ENCODE results near the gene MAP1LC3B2.

Gene MAP1LC3B2

GRCh38 chr12:116589581-116589980 lies 30.4 kb downstream of the MAP1LC3B2 start:
- H3K4me2 ChIP-seq = no peak overlapping the region
- peaks cover 10% of the 10 kb centered on the region for H3K9me3 ChIP-seq
- no peaks in the 10 kb centered on the region for H4K20me1 ChIP-seq
- H3K4me1 ChIP-seq = peaks cover 44% of the 10 kb centered on the region
- H3K27ac ChIP-seq = no peak overlapping the region
- no peak overlapping the region for H3K4me3 ChIP-seq
- no peaks in the 10 kb centered on the region for H3K27me3 ChIP-seq
- no peak for TF ChIP-seq Cebpa-rat (IDR thresholded peaks at IDR 0.05)
- no peaks in the 10 kb centered on the region for H3K36me3 ChIP-seq
- no peak overlapping the region for H3K9ac ChIP-seq

GRCh38 chr12:116590561-116590960 lies 31.4 kb downstream of the MAP1LC3B2 start:
- no peaks in the 10 kb centered on the region for H4K20me1 ChIP-seq
- H3K36me3 ChIP-seq = no peaks in the 10 kb centered on the region
- H3K4me2 ChIP-seq = peak overlapping the region; percentile 31; the same call in 1 of the 2 replicates
- no peak overlapping the region for H3K4me3 ChIP-seq
- H3K27me3 ChIP-seq = no peaks in the 10 kb centered on the region
- peaks cover 53% of the 10 kb centered on the region for H3K4me1 ChIP-seq
- no peak overlapping the region for H3K27ac ChIP-seq
- no peak for TF ChIP-seq Cebpa-rat (IDR thresholded peaks at IDR 0.05)
- no peak overlapping the region for H3K9ac ChIP-seq
- 0 out of 2 replicates have a peak, but pooled peaks cover under 1% of the 10 kb centered on the region for H3K9me3 ChIP-seq

DNA sequence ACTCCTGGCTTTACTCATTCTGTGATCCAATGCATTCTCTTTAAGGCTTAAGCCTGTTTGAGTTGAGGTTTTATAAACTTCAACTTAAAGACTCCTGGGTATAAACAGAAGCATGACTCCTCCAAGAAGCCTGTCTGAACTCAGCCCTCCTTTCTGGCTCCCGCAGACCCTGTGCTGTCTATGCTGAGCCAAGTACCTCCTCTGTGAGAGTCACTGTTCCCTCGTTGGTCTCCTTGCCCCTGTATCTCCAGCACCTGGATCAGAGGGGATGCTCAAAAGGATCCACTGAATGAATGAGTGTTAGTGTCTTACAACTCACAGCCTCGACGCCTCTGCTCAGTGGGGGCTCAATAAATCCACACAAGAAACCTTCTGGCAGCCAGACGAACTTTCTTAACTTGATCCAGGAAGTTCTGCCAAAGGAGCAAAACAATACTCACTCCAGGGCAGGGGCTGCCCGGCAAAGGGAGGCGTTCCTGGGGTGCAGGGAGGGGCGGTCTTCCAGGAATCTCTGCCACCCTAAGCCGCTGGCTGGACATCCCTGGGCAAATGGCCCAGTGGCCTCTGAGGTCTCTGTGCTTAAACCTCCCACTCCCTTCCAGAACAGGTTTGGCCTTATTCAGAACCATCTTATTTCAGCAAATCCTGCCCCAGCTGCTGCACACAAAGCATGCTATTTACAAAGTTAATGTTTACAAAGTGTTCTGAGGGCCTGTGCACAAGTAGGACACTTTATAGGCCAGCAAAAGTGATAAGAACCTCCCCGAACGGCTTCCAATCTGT lies 32.9 kb downstream of the MAP1LC3B2 start:
- Histone ChIP-seq H3K4me2 (peak overlapping the region; percentile 15), H3K4me3 (no peak overlapping the region), H3K9ac (peak overlapping the region; percentile 26; the same call in 1 of the 2 replicates), H3K9me3 (no peaks in the 10 kb centered on the region), H3K36me3 (no peaks in the 10 kb centered on the region), H3K27me3 (no peaks in the 10 kb centered on the region), H3K4me1 (peaks cover 53% of the 10 kb centered on the region), H3K27ac (peak overlapping the region; percentile 57), H4K20me1 (no peaks in the 10 kb centered on the region)
- TF ChIP-seq Cebpa-rat (IDR thresholded peaks at IDR 0.05) = no peak

GRCh38 chr12:116592731-116593130 lies 33.5 kb downstream of the MAP1LC3B2 start:
- no peak overlapping the region for H3K4me3 ChIP-seq
- H3K36me3 ChIP-seq = no peaks in the 10 kb centered on the region
- H3K27me3 ChIP-seq = no peaks in the 10 kb centered on the region
- H3K27ac ChIP-seq = peak overlapping the region; percentile 57
- no peaks in the 10 kb centered on the region for H4K20me1 ChIP-seq
- peak overlapping the region; percentile 26; the same call in 1 of the 2 replicates for H3K9ac ChIP-seq
- no peak for TF ChIP-seq Cebpa-rat (IDR thresholded peaks at IDR 0.05)
- H3K4me1 ChIP-seq = peaks cover 53% of the 10 kb centered on the region
- peak overlapping the region; percentile 15; the same call in 1 of the 2 replicates for H3K4me2 ChIP-seq
- no peaks in the 10 kb centered on the region for H3K9me3 ChIP-seq

DNA sequence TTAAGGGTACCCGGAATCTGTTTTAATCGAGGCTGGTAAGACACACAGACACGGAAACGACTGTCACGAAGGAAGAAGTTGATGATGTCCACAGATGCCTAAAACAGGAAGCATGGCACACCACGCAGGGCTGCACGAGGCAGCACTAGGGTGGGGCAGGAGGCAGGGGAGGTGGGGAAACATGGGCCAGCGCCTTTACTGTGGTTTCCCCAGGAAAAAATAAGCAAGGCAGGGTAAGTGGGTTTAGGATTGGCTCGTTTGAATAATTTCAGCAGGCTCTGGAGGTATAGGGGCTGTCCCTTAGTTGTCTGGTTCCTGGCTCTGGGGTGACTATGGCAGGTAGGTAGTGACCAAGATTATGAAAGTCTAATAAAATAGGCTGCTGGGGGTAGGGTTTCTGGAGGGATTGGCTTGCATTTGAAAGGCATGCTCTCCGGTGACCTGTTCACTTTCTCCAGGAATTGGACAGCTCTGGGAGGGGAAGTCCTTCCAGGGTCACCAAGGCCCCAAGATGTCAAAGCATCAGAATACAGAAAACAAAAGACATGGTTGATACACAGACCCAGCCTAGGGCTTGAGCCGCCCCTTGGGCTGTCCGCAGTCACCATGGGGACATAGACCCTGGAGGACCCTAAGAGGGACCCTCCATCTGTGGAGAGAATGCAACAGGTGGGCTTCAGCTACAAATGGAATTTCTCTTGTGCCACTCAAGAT lies 35.3 kb downstream of the MAP1LC3B2 start:
- peaks cover 70% of the 10 kb centered on the region for H3K4me1 ChIP-seq
- no peaks in the 10 kb centered on the region for H4K20me1 ChIP-seq
- H3K27me3 ChIP-seq = no peaks in the 10 kb centered on the region
- TF ChIP-seq Cebpa-rat (IDR thresholded peaks at IDR 0.05) = no peak
- peak overlapping the region; percentile 73 for H3K27ac ChIP-seq
- H3K4me2 ChIP-seq = peak overlapping the region; percentile 83
- peak overlapping the region; percentile 51; the same call in 1 of the 2 replicates for H3K9ac ChIP-seq
- H3K9me3 ChIP-seq = no peaks in the 10 kb centered on the region
- no peaks in the 10 kb centered on the region for H3K36me3 ChIP-seq
- H3K4me3 ChIP-seq = no peak overlapping the region; the same call in 1 of the 2 replicates

- peak overlapping the region; percentile 73; the same call in 1 of the 2 replicates for H3K27ac ChIP-seq
- no peak for TF ChIP-seq Cebpa-rat (IDR thresholded peaks at IDR 0.05)
These were observed 36.0 kb downstream of the MAP1LC3B2 start for GRCh38 chr12:116595186-116595585.

DNA sequence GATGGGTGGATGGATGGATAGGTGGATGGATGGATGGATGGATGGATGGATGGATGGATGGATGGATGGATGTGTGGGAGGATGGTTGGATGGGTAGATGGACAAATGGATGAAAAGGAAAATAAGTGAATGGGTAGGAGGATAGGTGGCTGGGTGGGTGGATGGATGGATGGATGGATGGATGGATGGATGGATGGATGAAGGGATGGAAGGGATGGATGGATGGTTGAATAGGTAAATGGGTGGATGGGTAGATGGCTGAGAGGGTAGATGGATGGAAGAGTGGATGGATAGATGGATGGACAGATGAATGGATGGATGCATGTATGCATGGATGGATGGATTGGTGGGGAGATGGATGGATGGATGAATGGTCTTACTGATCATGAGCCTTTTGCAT lies 36.5 kb downstream of the MAP1LC3B2 start:
- no peak for TF ChIP-seq Cebpa-rat (IDR thresholded peaks at IDR 0.05)
- peaks cover 70% of the 10 kb centered on the region for H3K4me1 ChIP-seq
- no peaks in the 10 kb centered on the region for H3K36me3 ChIP-seq
- no peaks in the 10 kb centered on the region for H4K20me1 ChIP-seq
- H3K27ac ChIP-seq = no peak overlapping the region
- H3K27me3 ChIP-seq = no peaks in the 10 kb centered on the region
- H3K9me3 ChIP-seq = no peaks in the 10 kb centered on the region
- H3K4me2 ChIP-seq = no peak overlapping the region
- H3K4me3 ChIP-seq = no peak overlapping the region
- H3K9ac ChIP-seq = no peak overlapping the region

More at GRCh38 chr12:116595186-116595585, 36.0 kb downstream of the MAP1LC3B2 start:
- Histone ChIP-seq H3K4me1 (peaks cover 75% of the 10 kb centered on the region), H4K20me1 (no peaks in the 10 kb centered on the region), H3K9me3 (no peaks in the 10 kb centered on the region), H3K36me3 (no peaks in the 10 kb centered on the region), H3K4me3 (no peak overlapping the region), H3K9ac (no peak overlapping the region; the same call in 1 of the 2 replicates), H3K27me3 (no peaks in the 10 kb centered on the region), H3K4me2 (peak overlapping the region; percentile 83)

- TF ChIP-seq Cebpa-rat (IDR thresholded peaks at IDR 0.05) = no peak
- Histone ChIP-seq H3K4me1 (peaks cover 63% of the 10 kb centered on the region), H3K9me3 (0 out of 2 replicates have a peak, but pooled peaks cover 2% of the 10 kb centered on the region), H3K4me2 (no peak overlapping the region), H3K27me3 (no peaks in the 10 kb centered on the region), H3K9ac (no peak overlapping the region), H3K4me3 (no peak overlapping the region), H4K20me1 (no peaks in the 10 kb centered on the region), H3K27ac (no peak overlapping the region), H3K36me3 (no peaks in the 10 kb centered on the region)
These were observed 38.7 kb downstream of the MAP1LC3B2 start for GRCh38 chr12:116597886-116598285.

DNA sequence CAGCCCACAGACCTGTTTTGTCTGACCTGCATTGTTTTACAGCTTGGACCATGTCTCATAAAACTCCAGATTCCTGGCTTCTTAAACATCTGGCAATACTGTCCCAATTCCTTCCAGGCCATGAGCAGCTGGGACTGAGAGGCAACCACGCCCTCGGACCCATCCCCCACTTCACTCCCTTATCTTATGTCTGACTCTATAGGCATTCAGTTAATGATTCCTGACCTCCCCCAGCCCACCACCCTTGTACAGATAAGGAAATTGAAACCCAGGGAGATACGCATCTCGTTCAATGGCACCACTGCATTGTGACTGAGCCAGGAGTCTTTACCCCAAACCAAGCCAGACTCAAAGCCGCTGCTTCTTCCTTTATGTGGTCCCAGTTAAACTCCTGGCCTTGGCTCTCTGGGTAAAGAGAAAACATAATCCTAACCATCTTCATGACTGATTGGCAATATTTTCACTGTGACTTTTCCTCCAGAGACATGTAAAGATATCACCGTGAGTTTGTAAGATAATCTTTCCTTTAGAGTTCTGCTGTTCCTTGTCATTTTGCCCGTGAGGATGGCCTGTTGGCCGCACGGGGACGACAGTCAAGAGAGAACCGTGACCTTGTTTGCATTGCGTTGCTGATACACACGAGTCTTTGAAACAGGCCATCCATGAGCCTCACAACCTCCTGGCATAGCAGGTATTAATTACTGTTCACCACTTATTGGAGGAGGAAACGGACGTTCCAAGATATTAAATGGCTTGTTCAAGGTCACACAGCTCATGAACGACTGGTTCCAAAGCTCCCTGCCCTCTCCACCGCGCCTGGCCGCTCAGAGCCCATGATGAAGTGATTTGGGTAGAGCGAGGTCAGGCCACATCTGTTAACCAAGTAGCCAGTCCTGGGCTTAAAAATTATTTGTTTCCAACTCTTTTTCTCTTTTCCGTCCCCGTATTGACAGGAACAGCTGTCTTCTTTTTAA lies 39.4 kb downstream of the MAP1LC3B2 start:
- peak overlapping the region; percentile 57 for H3K4me2 ChIP-seq
- no peak overlapping the region for H3K9ac ChIP-seq
- TF ChIP-seq Cebpa-rat (IDR thresholded peaks at IDR 0.05) = no peak
- peaks cover 61% of the 10 kb centered on the region for H3K4me1 ChIP-seq
- H3K4me3 ChIP-seq = no peak overlapping the region
- no peak overlapping the region for H3K27ac ChIP-seq
- H3K36me3 ChIP-seq = no peaks in the 10 kb centered on the region
- no peaks in the 10 kb centered on the region for H3K27me3 ChIP-seq
- H3K9me3 ChIP-seq = 0 out of 2 replicates have a peak, but pooled peaks cover 2% of the 10 kb centered on the region
- no peaks in the 10 kb centered on the region for H4K20me1 ChIP-seq

All from BLaER1 (cell line).